Mucosa of rectum (tissue), 2 donors: ENCODE measurements around the gene PDCD4.

ENCODE experiments used
- H3K27ac ChIP-seq, 2 donors: one replicate each; pipeline ENCODE4 v1.7.0; 2013; ENCODE audit warnings: inconsistent platforms in 2 of 2, low read depth in 2 of 2, low read length in 2 of 2
- H3K27me3 ChIP-seq, 2 donors: one replicate each; pipeline ENCODE4 v1.7.0; 2013; ENCODE audit warnings: low read length in 2 of 2; ENCODE audit not compliant: control insufficient read depth in 2 of 2, insufficient read depth in 2 of 2
- H3K36me3 ChIP-seq, 2 donors: one replicate each; pipeline ENCODE4 v1.7.0; 2013; ENCODE audit warnings: low read length in 2 of 2; ENCODE audit not compliant: control insufficient read depth in 2 of 2, insufficient read depth in 2 of 2
- H3K4me1 ChIP-seq, 2 donors: one replicate each; pipeline ENCODE4 v1.7.0; 2013; ENCODE audit warnings: low read length in 2 of 2, mild to moderate bottlenecking in 1 of 2; ENCODE audit not compliant: control insufficient read depth in 2 of 2, insufficient read depth in 2 of 2
- H3K4me3 ChIP-seq, 2 donors: one replicate each; pipeline ENCODE4 v1.7.0; 2013; ENCODE audit warnings: low read length in 2 of 2
- H3K9ac ChIP-seq, 2 donors: one replicate each; pipeline ENCODE4 v1.7.0; 2013; ENCODE audit warnings: low read length in 2 of 2, low read depth in 1 of 2, mild to moderate bottlenecking in 1 of 2
- H3K9me3 ChIP-seq, 2 donors: one replicate each; pipeline ENCODE4 v1.7.0; 2013; ENCODE audit warnings: low read length in 2 of 2; ENCODE audit not compliant: control insufficient read depth in 2 of 2
- donor health status: healthy.
- donor health status: Normal muscosa, but diverticular disease.

The PDCD4 gene

GRCh38 chr10:110860576-110861241, 11.0 kb upstream of the PDCD4 start:
- peak overlapping the region; percentile 98 to 99 for H3K27ac ChIP-seq
- H3K36me3 ChIP-seq = no peaks in the 10 kb centered on the region
- H3K9me3 ChIP-seq = no peaks in the 10 kb centered on the region
- H3K4me1 ChIP-seq = peaks cover 68 to 69% of the 10 kb centered on the region in 2 donors
- peak overlapping the region; percentile 64 to 74 for H3K9ac ChIP-seq
- no peaks in the 10 kb centered on the region for H3K27me3 ChIP-seq
- peak overlapping the region in 1 of 2 donors; percentile 44 for H3K4me3 ChIP-seq

DNA sequence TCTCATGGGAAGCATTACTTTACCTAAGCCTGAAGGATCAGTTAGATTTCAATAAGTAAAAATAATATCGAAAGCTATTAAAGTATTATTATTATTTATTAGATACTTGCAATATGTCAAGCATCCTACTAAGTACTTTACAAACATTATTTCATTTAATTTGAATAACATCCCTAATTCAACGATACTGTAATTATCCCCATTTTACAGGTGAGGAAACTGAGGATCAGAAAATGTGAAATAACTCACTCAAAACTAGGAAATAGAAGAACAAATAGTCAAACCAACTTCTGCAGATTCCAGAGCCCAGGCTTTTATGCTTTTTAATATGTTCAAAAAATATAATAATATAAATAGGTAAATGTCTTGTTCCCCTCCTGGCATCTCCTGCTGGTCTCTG, 10.3 kb upstream of the PDCD4 start:
- Histone ChIP-seq H3K27me3 (no peaks in the 10 kb centered on the region), H3K27ac (peak overlapping the region; percentile 98 to 99), H3K4me3 (peak overlapping the region in 1 of 2 donors; percentile 44), H3K9ac (peak overlapping the region; percentile 64 to 74), H3K9me3 (no peaks in the 10 kb centered on the region), H3K4me1 (peaks cover 76% of the 10 kb centered on the region in 2 donors), H3K36me3 (no peaks in the 10 kb centered on the region)

- peak overlapping the region; percentile 97 to 98 for H3K27ac ChIP-seq
- peaks cover 81 to 82% of the 10 kb centered on the region in 2 donors for H3K4me1 ChIP-seq
Measured at GRCh38 chr10:110861930-110862649, 9.6 kb upstream of the PDCD4 start.

GRCh38 chr10:110862961-110863360, 8.8 kb upstream of the PDCD4 start:
- Histone ChIP-seq H3K4me3 (no peak overlapping the region), H3K9me3 (no peaks in the 10 kb centered on the region), H3K27ac (peak overlapping the region; percentile 97 to 98), H3K9ac (no peak overlapping the region), H3K4me1 (peaks cover 80 to 81% of the 10 kb centered on the region in 2 donors), H3K36me3 (no peaks in the 10 kb centered on the region), H3K27me3 (no peaks in the 10 kb centered on the region)

More at GRCh38 chr10:110861930-110862649, 9.6 kb upstream of the PDCD4 start:
- no peaks in the 10 kb centered on the region for H3K36me3 ChIP-seq
- H3K4me3 ChIP-seq = no peak overlapping the region
- H3K9me3 ChIP-seq = no peaks in the 10 kb centered on the region
- no peaks in the 10 kb centered on the region for H3K27me3 ChIP-seq
- H3K9ac ChIP-seq = no peak overlapping the region

DNA sequence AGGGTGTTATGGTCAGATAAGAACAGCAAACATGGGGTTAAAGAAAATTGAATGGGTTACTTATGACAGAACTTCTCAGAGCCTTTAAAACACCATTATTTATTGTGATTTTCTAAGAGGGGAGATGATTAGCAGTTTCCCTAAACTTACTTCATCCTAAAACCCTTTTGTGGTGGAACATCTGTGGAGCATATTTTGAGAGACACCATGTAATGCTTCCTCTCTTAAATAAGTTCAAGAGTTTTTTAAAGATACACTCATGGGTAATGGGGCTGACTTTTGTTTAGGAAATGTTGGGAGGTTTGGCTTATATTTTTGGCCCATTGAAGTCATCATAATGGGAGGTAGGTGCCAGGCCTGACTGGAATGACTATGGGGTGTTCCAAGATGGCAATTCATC, 8.4 kb upstream of the PDCD4 start:
- H3K4me1 ChIP-seq = peaks cover 80% of the 10 kb centered on the region in 2 donors
- H3K4me3 ChIP-seq = no peak overlapping the region
- no peak overlapping the region for H3K9ac ChIP-seq
- H3K36me3 ChIP-seq = no peaks in the 10 kb centered on the region
- H3K27ac ChIP-seq = peak overlapping the region; percentile 97 to 98
- no peaks in the 10 kb centered on the region for H3K27me3 ChIP-seq
- H3K9me3 ChIP-seq = no peaks in the 10 kb centered on the region

DNA sequence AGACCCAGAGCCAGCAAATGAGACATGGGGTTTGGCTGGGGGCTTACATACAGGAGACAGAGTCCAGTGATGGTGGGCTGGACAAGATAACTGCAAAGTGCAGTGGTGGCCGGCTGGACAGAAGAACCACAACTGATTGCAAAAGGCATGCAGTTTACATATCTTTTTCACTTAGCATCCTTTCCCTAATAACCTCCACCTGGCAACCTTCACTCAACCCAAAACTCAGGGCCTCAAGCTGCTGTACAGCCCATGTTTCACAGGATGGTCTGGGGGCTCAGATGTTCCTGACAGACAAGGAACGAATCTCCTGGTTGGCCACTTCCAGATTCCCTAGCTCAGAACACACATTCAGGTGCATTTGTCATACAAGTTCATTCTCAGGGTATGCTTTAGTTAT, 7.8 kb upstream of the PDCD4 start:
- H3K27ac ChIP-seq = peak overlapping the region; percentile 97 to 98
- peaks cover 77 to 78% of the 10 kb centered on the region in 2 donors for H3K4me1 ChIP-seq

DNA sequence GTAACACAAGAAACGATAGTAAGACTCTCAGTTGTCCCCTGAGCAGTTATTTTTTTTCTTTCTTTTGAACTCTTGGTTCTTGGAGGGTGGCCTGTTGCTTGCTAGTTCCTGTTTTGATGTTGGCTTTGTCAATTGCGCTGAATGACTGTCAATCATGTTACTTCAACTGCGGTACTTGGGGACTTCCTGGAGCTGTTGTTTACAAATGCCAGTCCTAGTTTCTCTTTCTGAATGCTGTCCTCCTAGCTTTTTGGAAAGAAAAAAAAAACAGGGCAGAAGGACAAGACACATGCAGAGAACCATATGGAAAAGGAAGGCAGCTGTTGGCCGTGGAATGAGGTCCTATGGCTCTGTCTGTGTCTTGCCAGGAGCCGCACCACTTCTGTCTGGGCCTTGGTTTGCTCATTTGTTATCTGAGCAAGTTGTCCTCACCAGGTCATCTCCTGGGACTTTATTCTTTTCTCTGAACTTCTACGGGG, 7.0 kb upstream of the PDCD4 start:
- Histone ChIP-seq H3K9ac (peak overlapping the region; percentile 72 to 76), H3K36me3 (no peaks in the 10 kb centered on the region), H3K27me3 (no peaks in the 10 kb centered on the region), H3K4me1 (peaks cover 70 to 71% of the 10 kb centered on the region in 2 donors), H3K4me3 (peak overlapping the region; percentile 41 to 73), H3K9me3 (no peaks in the 10 kb centered on the region), H3K27ac (peak overlapping the region; percentile 97 to 98)

More for the DNA sequence above, 7.8 kb upstream of the PDCD4 start:
- Histone ChIP-seq H3K36me3 (no peaks in the 10 kb centered on the region), H3K9ac (no peak overlapping the region), H3K9me3 (no peaks in the 10 kb centered on the region), H3K4me3 (no peak overlapping the region), H3K27me3 (no peaks in the 10 kb centered on the region)

GRCh38 chr10:110865186-110865808, 6.4 kb upstream of the PDCD4 start:
- Histone ChIP-seq H3K9ac (peak overlapping the region; percentile 72 to 76), H3K27me3 (no peaks in the 10 kb centered on the region), H3K9me3 (no peaks in the 10 kb centered on the region), H3K4me3 (peak overlapping the region in 1 of 2 donors; percentile 73), H3K36me3 (no peaks in the 10 kb centered on the region), H3K4me1 (peaks cover 67% of the 10 kb centered on the region in 2 donors), H3K27ac (peak overlapping the region; percentile 97 to 98)

DNA sequence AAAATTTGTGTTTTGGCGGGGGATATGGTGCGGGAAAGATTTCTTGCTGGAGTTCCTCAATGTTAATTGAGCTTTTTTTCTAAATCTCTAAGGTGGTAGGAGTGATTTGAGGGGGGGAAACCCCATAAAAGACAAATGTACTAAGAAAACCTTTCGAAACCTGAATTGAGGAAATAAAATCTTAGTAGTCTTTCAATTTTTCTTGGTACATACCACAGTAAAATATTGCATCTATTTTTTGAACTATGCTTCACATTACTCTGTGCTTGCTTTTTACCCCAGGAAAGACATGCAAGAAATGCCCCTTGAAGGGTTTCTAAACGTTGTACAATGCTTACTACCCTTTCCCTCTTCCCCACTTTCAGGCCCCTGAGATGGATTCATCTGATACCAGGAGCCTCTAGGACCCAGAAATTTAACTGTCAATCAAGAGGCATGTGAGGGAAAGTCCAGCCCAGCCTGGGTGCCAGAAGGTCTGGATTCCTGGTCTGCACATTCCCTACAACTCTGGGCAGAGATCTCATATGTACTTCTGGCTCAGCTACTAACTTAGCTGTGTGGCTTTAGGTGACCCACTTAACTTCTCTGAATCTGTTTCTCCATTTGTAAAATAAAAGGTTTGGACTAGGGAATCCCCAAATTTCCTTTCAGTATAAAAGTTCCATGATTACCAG, 5.8 kb upstream of the PDCD4 start:
- no peak overlapping the region for H3K4me3 ChIP-seq
- H3K9ac ChIP-seq = peak overlapping the region; percentile 72 to 76
- H3K36me3 ChIP-seq = no peaks in the 10 kb centered on the region
- H3K27me3 ChIP-seq = no peaks in the 10 kb centered on the region
- peaks cover 67% of the 10 kb centered on the region in 2 donors for H3K4me1 ChIP-seq
- no peaks in the 10 kb centered on the region for H3K9me3 ChIP-seq
- peak overlapping the region; percentile 97 to 98 for H3K27ac ChIP-seq
